Measurements from ENCODE around the gene CDV3.
"Not testable (repeated sequence)": the region's sequence is repeated elsewhere in the genome, so short reads cannot be mapped to it uniquely, and the experiment has no call there.

CDV3 gene, protein sequence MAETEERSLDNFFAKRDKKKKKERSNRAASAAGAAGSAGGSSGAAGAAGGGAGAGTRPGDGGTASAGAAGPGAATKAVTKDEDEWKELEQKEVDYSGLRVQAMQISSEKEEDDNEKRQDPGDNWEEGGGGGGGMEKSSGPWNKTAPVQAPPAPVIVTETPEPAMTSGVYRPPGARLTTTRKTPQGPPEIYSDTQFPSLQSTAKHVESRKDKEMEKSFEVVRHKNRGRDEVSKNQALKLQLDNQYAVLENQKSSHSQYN

GRCh38 chr3:133573629-133574194 is at the start of gene CDV3:
CDV3 (plus strand) TSS chr3:133573686; CDS start chr3:133574045, 359 bp downstream.
- DNase-seq: no peak

DNA sequence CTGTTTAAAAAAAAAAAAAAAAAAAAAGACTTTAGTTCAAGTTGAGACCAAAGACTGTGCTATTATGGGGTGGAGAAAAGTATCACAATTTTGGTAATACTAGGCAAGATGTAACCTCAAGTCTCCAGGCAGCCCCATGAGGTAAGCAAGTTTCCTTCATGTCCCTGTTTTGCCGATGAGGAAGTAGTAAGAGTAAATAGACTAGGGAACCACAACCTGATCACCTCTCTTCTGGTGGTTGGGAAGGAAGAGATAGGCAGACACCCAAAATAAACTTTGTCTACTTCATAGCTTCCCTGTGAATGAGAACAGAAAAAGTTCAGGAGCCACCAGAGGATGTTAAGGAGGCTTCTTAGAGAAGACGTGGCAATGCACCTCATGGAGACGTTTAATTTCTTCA is 49.7 kb upstream of the CDV3 start:
- not testable (repeated sequence) for DNase-seq

- no peak for DNase-seq
Measured at GRCh38 chr3:133525435-133525834, 48.1 kb upstream of the CDV3 start.

DNA sequence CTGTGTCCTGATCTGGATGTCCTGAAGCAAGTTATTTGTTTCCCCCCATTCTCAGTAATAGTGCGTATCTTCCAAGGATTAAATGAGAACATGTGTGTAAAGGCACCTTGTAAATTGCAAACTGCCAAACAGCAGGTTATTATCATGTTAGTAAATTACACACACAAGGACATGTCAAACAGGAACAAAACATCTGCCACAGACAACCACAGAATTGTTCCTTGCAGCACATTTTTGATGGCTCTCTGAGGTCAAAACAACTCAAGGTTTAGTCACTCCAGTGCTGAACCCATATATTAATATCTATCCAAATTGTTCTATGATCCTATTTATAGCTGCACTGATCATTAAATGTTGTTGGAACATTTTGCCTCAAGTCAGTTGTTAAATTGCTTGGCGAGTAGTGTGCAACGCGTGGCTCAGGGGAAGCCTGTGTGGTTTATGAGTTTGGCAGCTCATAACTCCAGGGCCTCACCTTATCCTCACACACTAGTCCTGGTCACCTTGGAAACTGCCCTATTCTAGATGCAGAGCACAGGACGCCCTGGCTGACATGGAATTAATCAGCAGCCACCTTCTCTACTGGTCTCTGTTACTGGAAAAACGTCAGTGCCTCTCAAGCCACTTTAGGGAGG is 46.3 kb upstream of the CDV3 start:
- DNase-seq: no peak

DNA sequence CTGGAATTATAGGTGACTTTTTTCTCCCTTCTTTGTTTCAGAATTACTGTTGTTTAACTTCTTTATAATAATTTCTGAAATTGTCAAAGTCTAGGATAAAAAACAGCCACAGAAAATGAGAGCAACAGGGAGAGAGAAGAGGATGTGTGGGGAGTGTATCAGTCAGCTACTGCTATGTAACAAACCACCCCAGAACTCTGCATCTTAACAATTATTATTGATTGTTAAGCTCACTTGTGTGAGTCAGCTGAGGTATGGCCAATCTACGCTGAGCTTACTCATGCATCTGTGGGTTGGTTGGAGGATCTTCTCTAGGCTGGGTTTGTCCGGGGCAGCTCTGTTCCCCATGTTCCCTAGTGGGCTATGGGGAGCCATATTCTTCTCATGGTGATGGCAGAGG is 43.7 kb upstream of the CDV3 start:
- no peak for DNase-seq

DNA sequence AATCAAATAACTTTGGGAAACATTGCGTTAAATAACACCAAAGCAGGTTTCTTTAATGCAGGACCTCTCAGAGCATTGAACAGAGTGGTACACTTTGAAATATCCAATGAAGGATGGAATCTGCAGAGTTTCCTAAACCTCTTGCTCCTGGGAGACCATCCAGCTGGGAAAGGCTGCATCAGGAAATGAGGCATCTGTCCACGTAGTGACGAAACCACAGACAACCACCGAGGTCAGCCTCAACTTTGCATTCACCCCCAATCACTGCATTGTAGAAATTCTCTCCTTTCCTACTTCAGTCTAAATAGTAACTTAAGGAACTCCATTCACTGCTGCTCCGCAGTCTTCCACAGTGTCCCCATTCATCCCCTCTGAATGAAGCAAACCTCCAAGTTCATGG is 41.5 kb upstream of the CDV3 start:
- DNase-seq: no peak

DNA sequence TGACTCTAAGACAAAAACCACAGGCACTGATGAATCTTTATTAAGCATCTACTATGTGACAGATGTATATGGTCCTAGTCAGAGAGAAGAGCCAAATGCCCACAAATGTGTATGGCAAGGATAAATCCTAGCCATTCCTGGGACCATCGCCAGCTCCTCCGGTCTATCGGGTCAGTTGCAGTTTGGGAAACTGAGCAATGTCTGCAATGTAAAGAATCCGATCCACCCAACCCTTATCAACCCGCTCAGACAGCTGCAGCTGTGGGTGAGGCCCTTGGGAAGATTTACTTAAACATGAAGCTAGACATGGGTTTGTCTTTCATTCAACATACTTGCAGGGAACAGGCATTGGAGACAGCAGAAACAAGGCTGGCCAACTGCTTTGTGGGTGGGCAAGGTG is 40.5 kb upstream of the CDV3 start:
- DNase-seq: no peak

DNA sequence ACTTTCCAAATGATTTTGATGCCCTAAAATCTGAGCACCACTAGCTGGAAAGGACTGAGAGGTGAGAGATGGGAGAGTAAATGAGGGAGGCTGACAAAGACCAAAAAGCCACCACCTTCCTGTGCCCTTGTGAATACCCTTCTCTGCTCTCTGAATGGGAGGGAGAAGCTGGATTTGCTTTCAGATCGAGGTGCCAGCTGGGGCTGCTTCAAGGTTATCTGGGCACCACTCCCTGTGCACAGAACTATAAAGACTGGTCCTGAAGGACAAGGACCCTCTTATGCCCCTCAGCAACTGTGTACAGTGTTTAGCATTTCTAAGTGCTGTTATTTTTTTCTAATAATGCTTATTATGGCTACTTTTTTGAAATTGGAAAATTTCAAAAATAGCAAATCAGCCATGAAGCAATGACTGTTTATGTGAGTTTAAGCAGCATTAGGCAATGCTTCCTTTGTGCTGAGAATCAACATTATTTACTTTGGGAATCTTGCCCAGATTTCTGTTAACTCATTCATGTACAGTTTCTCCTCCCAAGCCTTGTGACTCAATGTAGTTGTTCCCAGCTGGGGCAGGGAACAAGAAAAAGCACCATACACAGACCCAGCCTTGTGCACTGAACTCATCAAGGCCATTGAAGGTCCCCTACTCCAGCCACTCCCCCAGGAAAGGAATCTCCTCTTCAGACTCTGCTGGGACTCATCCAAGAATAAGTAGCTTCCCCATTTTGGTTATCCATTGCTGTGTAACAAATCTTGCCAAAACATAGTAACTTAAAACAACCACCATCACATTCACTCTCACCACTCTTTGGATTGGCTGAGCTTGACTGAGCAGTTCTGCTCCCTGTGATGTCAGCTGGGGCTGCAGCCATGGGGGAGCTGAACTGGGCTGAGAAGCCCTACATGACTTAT is 37.3 kb upstream of the CDV3 start:
- DNase-seq: no peak

- not testable (repeated sequence) for DNase-seq
Measured at GRCh38 chr3:133537131-133537530, 36.4 kb upstream of the CDV3 start.

- no peak for DNase-seq
Measured at GRCh38 chr3:133538154-133538553, 35.3 kb upstream of the CDV3 start.

DNA sequence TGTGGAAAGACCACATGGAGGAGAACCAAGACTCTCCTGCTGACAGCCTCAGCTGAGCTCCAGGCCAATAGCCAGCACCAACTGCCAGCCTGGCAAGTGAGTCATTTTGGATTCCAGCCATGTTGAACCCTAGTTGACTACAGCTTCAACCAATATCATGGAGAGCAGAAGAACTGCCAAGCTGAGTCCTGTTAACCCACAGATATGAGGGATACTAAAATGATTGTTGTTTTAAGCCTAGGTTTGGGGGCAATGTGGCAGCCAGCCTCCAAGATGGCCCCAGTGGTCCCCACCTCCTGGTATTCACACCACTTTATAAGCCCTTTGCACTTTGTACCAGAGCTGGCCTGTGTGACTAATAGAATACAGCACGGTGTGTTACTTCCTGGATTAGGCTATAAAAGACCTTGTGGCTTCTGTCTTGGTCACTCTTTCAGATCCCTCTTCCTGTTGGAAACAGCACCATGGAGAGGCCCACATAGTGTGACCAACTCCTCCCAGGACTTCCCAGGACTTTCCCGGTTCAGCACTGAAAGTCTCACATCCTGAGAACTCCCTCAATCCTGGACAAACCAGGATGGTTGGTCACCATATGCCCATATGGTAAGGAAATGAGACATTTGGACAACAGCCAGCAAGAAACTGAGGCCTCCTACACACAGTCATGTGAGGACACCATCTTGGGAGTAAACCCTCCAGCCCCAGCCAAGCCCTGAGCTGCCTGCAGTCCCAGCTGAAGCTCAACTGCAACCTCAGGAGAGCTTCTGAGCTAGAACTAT is 32.4 kb upstream of the CDV3 start:
- DNase-seq: no peak

DNA sequence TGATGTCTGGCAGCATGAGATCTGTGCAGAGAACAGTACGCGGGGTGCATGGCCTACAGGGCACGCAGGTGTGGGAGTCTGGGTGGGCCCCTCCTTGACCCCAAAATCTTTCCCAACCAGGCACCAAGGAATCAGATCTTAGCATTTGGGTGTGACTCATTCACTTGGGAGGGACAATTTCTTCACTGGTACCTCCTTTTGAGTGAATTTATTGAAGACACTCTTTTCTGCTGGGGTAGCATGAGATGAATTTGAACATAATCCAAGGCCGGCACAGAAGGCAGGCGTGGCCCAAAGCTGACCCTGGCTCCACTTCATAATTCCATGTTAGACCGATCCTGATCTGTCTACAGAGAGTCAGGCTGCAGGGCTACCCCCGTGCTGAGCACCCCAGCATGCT is 30.6 kb upstream of the CDV3 start:
- no peak for DNase-seq

DNA sequence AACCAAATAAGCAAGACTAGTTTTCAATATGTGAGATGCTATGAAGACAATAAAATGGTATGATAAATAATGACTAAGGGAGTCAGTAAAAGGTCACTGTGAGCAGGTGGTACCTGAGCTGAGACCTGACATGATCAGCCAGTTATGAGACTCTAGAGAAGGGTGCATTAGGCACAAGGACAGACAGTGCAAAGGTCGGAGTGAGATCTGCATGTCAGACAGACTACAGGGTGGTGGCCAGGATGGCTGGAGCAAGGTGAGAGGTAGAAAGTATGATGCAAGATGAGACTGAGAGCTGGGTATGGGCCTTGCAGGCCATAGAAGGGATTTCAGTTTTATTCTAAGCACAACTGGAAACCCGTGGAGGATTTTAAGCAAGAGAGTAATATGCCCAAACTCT is 28.5 kb upstream of the CDV3 start:
- not testable (repeated sequence) for DNase-seq

- DNase-seq: no peak
Measured at GRCh38 chr3:133547432-133548041, 25.9 kb upstream of the CDV3 start.

DNA sequence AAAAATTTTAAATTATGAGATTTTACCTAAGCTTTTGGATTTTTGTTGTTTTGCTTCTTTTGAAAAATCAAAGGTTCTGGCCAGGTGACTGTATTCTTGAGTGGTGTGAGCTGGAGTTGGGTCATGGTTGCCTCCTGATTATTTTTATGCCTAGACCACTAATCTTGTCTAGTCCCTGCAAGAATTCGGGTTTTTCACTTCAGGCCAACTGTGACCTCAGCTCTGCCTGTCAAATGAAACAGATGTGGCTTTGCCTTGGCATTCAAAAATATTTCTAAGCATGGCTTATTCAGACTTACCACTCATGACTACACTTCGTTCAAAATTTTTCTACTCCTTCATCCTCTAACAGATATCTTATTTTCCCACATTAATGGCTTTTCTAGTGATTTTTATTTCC is 25.4 kb upstream of the CDV3 start:
- DNase-seq: no peak

DNA sequence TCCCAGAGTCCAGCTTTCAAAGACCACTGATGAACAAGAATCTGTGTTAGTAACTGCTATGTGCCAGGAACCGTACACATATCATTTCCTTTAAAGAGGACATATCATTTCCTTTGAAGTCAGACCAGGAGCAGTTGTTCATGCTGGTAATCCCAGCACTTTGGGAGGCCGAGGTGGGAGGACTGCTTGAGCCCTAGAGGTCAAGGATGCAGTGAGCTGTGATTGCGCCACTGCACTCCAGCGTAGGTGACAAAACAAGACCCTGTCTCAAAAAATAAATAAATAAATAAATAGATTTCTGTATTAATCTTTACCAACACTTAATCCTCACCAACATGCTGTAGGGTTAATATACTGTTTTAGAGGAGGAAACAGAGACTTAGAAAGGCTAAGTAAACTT is 23.9 kb upstream of the CDV3 start:
- no peak for DNase-seq

DNA sequence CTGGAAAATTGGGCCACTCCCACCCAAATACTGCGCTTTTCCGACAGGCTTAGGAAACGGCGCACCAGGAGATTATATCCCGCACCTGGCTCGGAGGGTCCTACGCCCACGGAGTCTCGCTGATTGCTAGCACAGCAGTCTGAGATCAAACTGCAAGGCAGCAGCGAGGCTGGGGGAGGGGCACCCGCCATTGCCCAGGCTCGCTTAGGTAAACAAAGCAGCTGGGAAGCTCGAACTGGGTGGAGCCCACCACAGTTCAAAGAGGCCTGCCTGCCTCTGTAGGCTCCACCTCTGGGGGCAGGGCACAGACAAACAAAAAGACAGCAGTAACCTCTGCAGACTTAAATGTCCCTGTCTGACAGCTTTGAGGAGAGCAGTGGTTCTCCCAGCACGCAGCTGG is 21.9 kb upstream of the CDV3 start:
- not testable (repeated sequence) for DNase-seq

- no peak for DNase-seq
Measured at GRCh38 chr3:133561679-133562078, 11.8 kb upstream of the CDV3 start.

- DNase-seq: no peak
Measured at GRCh38 chr3:133562376-133562775, 11.1 kb upstream of the CDV3 start.

DNA sequence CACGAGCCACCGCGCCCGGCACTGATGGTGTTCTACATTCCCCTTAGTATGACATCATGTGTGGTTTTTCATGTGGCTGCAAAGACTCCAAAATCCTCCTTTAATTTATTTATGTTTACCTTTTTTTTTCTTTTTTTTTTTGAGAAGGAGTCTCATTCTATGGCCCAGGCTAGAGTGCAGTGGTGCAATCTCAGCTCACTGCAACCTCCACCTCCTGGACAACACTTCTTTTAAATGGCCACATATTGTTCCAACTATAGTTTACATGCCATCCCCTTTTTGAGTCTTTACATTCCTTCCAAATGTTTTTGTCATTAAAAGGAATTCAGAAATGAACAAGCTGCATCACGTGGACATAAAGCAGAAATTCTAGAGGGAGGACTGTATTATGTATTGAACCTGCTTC is 10.3 kb upstream of the CDV3 start:
- DNase-seq: no peak

DNA sequence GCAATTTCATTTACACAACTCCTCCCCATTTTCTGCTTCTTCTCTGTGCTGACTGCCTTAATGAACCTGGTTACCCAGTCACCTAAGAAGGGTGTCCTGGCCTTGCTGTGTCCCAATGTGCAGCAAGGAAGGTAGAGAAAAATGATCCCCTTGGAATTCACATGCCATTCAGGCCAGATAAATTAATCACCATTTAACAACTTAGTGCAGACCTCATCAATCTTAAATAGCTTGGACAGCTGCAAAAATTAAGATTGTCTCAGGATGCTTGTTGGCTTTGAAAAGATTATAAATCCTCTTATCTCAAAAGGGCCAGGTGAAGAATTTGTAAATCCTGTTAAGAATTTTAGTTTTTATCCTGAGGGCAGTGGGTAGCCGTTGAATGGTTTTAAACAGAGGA is 9.7 kb upstream of the CDV3 start:
- no peak for DNase-seq

All from CD4-positive, alpha-beta T cell treated with Interleukin-1 beta for 1 hour (primary cell).